Glomerular endothelial cell (primary cell): ENCODE measurements around the gene EFHD2. TPM values are rescaled to one million over a fixed set of nuclear protein-coding genes. Genes with fewer than 3 reads are reported as not detected.
"Not testable (repeated sequence)": the region's sequence is repeated elsewhere in the genome, so short reads cannot be mapped to it uniquely, and the experiment has no call there.

Experiments
- DNase-seq: peaks from one replicate; pipeline ENCODE4 v3.0.0-alpha.2; 2011; ENCODE audit warnings: low read depth, low spot score; ENCODE audit errors: extremely low read depth
- total RNA-seq: library from RNA; depleted of rRNA; stranded (reverse); fragments of >200 nt; gene quantifications from 2 replicates; pipeline ENCODE4 v1.2.3, GENCODE V29; 2015

The EFHD2 gene
- total RNA-seq, 1 donor from 2014 or later = 70.3 TPM

GRCh38 chr1:15449567-15449966 lies 39.9 kb downstream of the EFHD2 start:
- DNase-seq = no peak

DNA sequence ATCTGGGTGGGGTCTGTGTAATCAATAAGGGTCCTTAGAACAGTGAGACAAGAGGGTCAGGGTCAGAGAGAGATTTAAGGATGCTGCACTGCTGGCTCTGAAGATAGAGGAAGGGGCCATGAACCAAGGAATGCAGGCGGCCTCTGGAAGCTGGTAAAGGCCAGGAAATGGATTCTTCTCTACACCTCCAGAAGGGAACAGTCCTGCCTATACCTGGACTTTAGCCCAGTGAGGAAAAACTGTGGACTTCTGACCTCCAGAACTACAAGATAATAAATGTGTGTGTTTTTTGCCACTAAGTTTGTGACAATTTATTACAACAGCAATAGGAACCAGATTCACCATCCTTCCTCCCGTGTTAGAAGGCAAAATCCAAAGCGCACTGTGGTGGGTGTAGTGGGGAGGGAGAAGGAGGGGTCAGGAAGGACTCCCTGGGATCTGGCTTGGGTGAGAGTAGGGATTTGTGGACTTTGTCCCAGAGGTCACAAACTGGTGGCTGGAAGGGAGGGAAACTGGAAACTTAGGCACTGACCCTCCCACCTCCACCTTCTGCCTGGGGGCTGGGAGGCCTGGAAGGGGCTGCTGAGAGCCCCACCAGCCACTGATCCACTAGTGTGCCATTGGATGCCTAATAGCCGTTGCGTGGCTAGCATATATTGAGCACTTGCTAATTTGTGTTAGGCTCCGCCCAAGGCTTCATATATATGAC lies 41.5 kb downstream of the EFHD2 start:
- no peak for DNase-seq

- no peak for DNase-seq
Observed at GRCh38 chr1:15452216-15452615, 42.5 kb downstream of the EFHD2 start.

- DNase-seq = no peak
Observed at GRCh38 chr1:15452866-15453571, 43.3 kb downstream of the EFHD2 start.

GRCh38 chr1:15453734-15454133 lies 44.0 kb downstream of the EFHD2 start:
- DNase-seq = no peak

DNA sequence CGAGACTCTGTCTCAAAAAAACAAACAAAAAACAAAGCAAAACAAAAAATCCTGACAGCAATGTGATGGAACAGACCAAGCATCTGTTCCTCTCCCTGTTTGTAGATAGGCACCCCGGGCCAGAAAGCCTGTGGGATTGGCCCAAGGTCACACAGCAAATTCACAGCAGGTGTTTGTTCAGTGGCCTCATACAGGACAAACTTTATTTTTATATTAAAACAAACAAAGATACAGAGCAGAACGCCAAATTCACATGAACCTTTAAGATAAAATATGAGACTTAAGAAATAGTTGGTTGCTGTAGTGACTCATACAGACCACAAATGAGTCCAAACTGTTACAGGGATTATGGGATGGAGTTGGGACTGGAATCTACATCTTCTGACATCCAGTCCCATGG lies 44.6 kb downstream of the EFHD2 start:
- no peak for DNase-seq

DNA sequence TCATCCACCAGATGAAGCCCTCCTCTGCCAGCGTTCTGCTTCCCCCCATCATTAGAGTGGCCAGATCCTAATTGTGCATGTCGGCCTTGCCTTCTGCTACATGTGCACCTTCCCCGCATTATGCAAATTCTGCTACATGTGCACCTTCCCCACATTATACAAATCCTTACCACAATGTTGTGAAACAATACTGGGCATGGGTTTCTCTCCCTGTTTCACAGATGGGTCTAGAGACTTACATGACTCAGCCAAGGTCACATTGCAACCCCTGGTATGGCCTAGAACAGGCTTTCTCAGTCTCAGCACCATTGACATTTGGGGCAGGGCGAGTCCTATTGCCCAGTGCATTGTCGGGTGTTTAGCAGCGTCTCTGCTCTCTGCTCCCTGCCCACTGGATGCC lies 45.8 kb downstream of the EFHD2 start:
- no peak for DNase-seq

GRCh38 chr1:15456313-15456954 lies 46.7 kb downstream of the EFHD2 start, which contains the start of gene CELA2A:
CELA2A (plus strand) TSS chr1:15456732; CDS start chr1:15456754, 22 bp downstream.
- no peak for DNase-seq

DNA sequence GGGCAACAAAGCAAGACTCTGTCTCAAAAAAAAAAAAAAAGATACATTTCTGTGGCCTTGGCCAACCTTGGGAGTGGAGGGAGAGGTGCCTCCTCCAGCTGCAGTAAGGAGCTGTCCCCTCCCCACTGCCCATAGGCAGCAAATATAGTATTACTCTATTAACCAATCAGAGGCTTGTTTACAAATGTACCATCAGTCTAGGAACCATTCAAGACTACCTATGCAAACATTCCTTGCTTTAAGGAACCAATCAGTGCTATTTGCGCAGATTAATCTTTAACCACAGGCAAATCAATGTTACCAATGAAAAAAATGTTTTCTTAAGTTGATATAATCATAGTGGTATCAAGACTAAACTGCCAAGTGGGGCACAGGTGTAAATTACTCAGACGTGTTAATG lies 47.9 kb downstream of the EFHD2 start:
- DNase-seq = no peak

DNA sequence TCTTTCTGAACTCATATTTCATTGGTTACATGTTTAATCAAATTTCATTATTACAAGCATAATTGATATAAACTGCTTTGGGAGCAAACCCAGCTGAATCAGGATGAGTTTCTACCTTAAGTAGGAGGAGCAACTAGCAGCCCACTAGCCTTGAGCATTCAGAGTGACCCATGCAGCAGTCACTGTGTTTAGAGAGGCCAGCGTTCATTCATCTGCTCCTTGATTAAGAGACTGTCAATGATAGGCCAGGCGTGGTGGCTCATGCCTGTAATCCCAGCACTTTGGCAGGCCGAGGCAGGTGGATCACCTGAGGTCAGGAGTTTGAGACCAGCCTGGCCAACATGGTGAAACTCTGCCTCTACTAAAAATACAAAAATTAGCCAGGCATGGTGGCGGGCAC lies 48.7 kb downstream of the EFHD2 start:
- not testable (repeated sequence) for DNase-seq

GRCh38 chr1:15459771-15460707 lies 50.4 kb downstream of the EFHD2 start:
- DNase-seq = no peak

DNA sequence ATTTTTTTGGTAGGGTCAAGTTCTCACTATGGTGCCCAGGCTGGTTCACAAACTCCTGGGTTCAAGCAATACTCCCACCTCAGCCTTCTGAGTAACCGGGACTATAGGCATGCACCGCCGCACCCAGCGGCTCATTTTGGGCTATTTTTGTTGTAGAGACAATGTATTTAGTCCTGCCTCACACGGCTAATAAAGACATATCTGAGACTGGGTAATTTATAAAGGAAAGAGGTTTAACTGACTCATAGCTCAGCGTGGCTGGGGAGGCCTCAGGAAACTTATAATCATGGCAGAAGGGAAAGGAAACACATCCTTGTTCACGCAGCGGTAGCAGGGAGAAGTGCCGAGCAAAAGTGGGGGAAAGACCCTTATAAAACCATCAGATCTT lies 51.0 kb downstream of the EFHD2 start:
- DNase-seq = no peak

DNA sequence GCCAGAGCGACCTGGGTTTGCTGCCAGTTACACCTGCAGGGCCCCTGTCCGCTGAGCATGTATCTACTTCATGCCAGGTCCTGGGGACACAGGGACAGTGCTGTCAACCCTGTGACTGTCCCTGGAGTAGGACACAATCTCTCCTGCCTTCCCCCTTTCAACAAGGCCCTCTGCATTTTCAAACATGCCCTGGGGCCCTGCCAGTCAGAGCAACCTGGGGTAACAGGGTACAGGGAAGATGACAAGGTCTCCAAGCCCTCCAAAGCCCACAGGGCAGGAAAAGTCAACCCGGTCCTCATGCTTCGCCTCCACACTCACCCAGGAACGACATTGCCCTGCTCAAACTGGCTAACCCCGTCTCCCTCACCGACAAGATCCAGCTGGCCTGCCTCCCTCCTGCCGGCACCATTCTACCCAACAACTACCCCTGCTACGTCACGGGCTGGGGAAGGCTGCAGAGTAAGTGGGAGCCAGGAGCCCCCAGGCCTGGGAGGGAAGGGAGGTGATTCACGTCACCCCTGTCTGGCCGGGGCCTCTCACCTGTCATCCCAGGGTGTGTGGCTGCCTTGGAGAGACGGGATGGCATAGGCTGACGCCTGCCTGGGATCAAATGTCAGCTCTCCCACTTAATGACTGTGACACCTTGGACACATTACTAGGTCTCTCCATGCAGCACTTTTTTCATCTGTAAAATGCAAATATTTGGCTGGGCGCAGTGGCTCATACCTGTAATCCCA lies 53.5 kb downstream of the EFHD2 start:
- not testable (repeated sequence) for DNase-seq

- DNase-seq = not testable (repeated sequence)
Observed at GRCh38 chr1:15463926-15464322, 54.2 kb downstream of the EFHD2 start.

- no peak for DNase-seq
Observed at GRCh38 chr1:15465674-15466073, 56.0 kb downstream of the EFHD2 start.

- DNase-seq = not testable (repeated sequence)
Observed at GRCh38 chr1:15466955-15467625, 57.4 kb downstream of the EFHD2 start.

DNA sequence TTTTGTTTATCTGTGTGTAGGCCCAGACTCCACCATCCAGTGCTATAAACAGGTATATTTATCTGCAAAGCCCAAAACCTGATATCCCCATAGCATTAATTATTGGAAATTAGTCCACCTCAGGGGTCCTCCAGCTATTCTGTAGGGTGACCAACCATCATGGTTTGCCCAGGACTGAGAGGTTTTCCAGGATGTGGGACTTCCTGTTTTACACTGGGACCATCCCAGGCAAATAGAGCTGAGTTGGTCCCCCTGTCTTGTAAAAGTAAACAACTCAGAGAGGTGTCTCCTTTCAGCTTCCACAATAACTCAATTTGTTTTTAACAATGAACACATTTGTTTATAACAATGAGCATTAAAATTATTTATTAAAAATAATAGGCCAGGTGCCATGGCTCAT lies 58.5 kb downstream of the EFHD2 start:
- DNase-seq = no peak

DNA sequence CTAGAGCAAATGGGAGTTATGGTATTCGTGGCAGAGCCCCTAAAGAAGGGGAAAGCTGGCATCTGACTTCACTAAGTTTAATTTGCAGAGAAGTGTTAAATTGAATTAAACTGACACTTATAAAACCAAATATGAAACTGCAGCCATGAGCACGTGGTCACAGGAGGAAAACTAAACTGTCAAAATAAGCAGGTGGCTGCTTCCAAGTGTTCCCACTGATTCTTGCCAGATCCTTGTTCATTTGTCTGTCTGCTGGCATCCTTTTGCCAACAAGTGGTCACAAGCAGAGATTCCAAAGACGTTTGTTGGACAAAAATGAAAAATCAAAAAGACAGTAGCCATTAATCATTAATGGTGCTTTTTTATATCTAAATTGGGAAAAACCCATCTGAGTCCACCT lies 59.7 kb downstream of the EFHD2 start:
- DNase-seq = no peak

DNA sequence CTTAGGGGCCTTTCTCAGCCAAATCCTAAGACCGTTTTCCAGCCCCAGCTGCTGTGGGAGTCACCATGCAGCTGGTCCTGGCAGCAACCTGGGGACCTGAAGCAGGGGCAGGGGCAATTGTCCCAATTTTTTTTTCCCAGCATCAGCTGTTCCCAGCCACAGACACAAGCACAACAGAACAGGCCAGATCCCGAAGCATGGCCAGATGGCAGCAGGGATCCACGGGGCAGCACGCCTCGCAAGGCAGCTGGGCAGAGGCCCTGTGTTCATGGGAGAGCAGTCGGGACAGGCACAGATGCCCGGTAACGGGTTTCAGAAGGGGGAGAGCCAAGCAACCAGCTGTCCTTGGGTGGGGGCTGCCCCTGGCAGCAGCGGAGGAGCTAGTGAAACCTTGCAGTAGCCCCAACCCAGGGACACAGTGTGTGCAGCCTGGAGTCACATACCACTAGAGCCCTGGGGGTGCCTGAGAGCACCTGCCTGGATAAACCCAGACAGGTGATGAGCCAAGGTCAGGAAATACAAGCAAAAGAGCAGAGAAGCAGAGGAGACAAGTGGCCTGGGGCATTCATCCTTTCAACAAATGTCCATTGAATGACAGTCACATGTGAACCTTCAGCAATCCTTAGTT lies 60.2 kb downstream of the EFHD2 start:
- not testable (repeated sequence) for DNase-seq
